Naive B cell (primary cell): Measurements from ENCODE around the gene TECRL. TPM values are rescaled to one million over a fixed set of nuclear protein-coding genes. Genes with fewer than 3 reads are reported as not detected.
A peak's percentile ranks its signal among the peaks of the same experiment; 100 is the strongest.

ENCODE experiments used
- ATAC-seq, 2 donors: fragments of 150-1000 bp; cut with Tn5 transposase; 2 replicates each; pipeline ENCODE4 v1.10.0; 2021; ENCODE audit warnings: low read depth in 2 of 2, mild to moderate bottlenecking in 2 of 2, moderate library complexity in 2 of 2
- DNase-seq: peaks from one replicate; pipeline ENCODE4 v3.0.0; 2022
- H3K27ac Mint-ChIP-seq, 6 donors: one replicate each; pipeline ENCODE4 v1.8.0; 2020 to 2022; ENCODE audit warnings: mild to moderate bottlenecking in 6 of 6, mixed read lengths in 6 of 6, moderate library complexity in 5 of 6, inconsistent platforms in 2 of 6
- H3K27me3 Mint-ChIP-seq, 3 donors: one replicate each; pipeline ENCODE4 v1.8.0; 2021 to 2022; ENCODE audit warnings: mixed read lengths in 3 of 3, mild to moderate bottlenecking in 1 of 3
- H3K36me3 Mint-ChIP-seq, 2 donors: one replicate each; pipeline ENCODE4 v1.8.0; 2020 to 2022; ENCODE audit warnings: mixed read lengths in 2 of 2, inconsistent platforms in 1 of 2, mild to moderate bottlenecking in 1 of 2
- H3K4me1 Mint-ChIP-seq, 3 donors: one replicate each; pipeline ENCODE4 v1.8.0; 2020 to 2022; ENCODE audit warnings: mixed read lengths in 3 of 3, inconsistent platforms in 1 of 3, mild to moderate bottlenecking in 1 of 3, moderate library complexity in 1 of 3
- H3K4me3 Mint-ChIP-seq, 8 donors: one replicate each; pipeline ENCODE4 v1.8.0; 2020 to 2022; ENCODE audit warnings: mild to moderate bottlenecking in 8 of 8, mixed read lengths in 8 of 8, moderate library complexity in 8 of 8, inconsistent platforms in 2 of 8
- H3K9me3 Mint-ChIP-seq, 7 donors: one replicate each; pipeline ENCODE4 v1.8.0; 2020 to 2022; ENCODE audit warnings: mixed read lengths in 7 of 7, mild to moderate bottlenecking in 5 of 7, inconsistent platforms in 2 of 7, moderate library complexity in 1 of 7
- polyA plus RNA-seq, 6 donors: library from polyadenylated mRNA; unstranded; fragments of 300-500 nt; fragmentation: Illumina TruSeq; gene quantifications; one replicate each; pipeline ENCODE4 v1.2.3, GENCODE V29; 2021; ENCODE audit warnings: low read depth in 6 of 6

The TECRL gene
- polyA plus RNA-seq, 6 donors from 2014 or later: not detected

DNA sequence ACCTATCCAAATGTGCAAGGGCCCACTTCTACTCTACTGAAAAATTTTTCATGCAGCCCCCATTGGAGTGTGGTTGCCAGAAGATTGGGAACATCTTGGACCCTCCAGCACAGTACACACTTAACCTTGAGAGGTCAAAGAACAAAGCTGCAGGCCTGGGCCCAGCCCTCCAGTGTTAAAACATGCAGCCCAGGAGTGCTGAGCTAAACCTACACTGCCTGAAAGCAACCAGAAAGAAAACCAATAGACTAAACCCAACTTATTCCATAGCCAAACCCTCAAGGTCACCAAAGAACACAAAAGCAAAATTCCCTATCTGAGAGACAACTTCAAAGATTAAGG is 47.9 kb downstream of the TECRL start:
- Mint-ChIP-seq H3K27ac (no peak overlapping the region), H3K4me3 (no peak overlapping the region)
- no peak for DNase-seq

GRCh38 chr4:64360664-64361398 is 48.4 kb downstream of the TECRL start:
- Mint-ChIP-seq H3K27ac (no peak overlapping the region), H3K4me1 (no peaks in the 10 kb centered on the region), H3K36me3 (no peaks in the 10 kb centered on the region), H3K9me3 (peaks cover 0 to 21% (median 5%) of the 10 kb centered on the region in 7 donors), H3K27me3 (no peaks in the 10 kb centered on the region), H3K4me3 (no peak overlapping the region)
- DNase-seq (no peak), ATAC-seq (no peak)

More for the DNA sequence above, 47.9 kb downstream of the TECRL start:
- Mint-ChIP-seq H3K27me3 (no peaks in the 10 kb centered on the region), H3K36me3 (no peaks in the 10 kb centered on the region), H3K9me3 (peaks cover 0 to 26% (median 8%) of the 10 kb centered on the region in 7 donors), H3K4me1 (no peaks in the 10 kb centered on the region)
- no peak for ATAC-seq

GRCh38 chr4:64359489-64359888 is 49.8 kb downstream of the TECRL start:
- no peak overlapping the region for H3K4me3 Mint-ChIP-seq
- H3K36me3 Mint-ChIP-seq: no peaks in the 10 kb centered on the region
- H3K27me3 Mint-ChIP-seq: no peaks in the 10 kb centered on the region
- no peak overlapping the region for H3K27ac Mint-ChIP-seq
- H3K9me3 Mint-ChIP-seq: peaks cover 0 to 8% (median 5%) of the 10 kb centered on the region in 7 donors
- DNase-seq: no peak
- no peak for ATAC-seq
- no peaks in the 10 kb centered on the region for H3K4me1 Mint-ChIP-seq

- H3K9me3 Mint-ChIP-seq: peaks cover 0 to 3% (median 0%) of the 10 kb centered on the region in 7 donors
- no peaks in the 10 kb centered on the region for H3K36me3 Mint-ChIP-seq
- no peak for ATAC-seq
These were observed 55.3 kb downstream of the TECRL start for GRCh38 chr4:64353904-64354303.

DNA sequence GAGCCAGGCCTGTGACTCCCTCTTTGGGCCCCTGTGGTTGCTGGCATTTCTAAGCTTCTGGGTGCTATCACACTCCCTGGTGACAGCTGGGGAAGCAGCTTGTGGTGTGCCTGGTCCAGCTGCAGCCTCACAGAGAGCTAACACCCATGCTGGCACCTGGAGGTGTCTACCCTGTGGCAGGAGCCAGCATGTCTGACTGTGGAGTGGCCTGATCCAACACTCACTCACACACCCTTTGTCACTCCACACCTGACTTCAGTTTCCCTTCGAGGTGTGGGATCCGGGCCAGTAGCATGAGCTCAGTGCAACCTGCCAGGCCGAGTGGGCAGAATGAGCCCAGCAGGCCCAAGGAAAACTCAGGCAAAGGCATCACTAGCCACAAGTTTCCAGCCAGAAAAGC is 67.5 kb downstream of the TECRL start:
- ATAC-seq: no peak
- no peaks in the 10 kb centered on the region for H3K27me3 Mint-ChIP-seq
- no peaks in the 10 kb centered on the region for H3K36me3 Mint-ChIP-seq
- H3K9me3 Mint-ChIP-seq: peaks cover 0 to 2% (median 0%) of the 10 kb centered on the region in 7 donors
- H3K4me1 Mint-ChIP-seq: no peaks in the 10 kb centered on the region
- H3K4me3 Mint-ChIP-seq: no peak overlapping the region
- DNase-seq: no peak
- no peak overlapping the region for H3K27ac Mint-ChIP-seq

More at GRCh38 chr4:64353904-64354303, 55.3 kb downstream of the TECRL start:
- Mint-ChIP-seq H3K27ac (no peak overlapping the region), H3K27me3 (no peaks in the 10 kb centered on the region), H3K4me3 (no peak overlapping the region), H3K4me1 (no peaks in the 10 kb centered on the region)
- no peak for DNase-seq

DNA sequence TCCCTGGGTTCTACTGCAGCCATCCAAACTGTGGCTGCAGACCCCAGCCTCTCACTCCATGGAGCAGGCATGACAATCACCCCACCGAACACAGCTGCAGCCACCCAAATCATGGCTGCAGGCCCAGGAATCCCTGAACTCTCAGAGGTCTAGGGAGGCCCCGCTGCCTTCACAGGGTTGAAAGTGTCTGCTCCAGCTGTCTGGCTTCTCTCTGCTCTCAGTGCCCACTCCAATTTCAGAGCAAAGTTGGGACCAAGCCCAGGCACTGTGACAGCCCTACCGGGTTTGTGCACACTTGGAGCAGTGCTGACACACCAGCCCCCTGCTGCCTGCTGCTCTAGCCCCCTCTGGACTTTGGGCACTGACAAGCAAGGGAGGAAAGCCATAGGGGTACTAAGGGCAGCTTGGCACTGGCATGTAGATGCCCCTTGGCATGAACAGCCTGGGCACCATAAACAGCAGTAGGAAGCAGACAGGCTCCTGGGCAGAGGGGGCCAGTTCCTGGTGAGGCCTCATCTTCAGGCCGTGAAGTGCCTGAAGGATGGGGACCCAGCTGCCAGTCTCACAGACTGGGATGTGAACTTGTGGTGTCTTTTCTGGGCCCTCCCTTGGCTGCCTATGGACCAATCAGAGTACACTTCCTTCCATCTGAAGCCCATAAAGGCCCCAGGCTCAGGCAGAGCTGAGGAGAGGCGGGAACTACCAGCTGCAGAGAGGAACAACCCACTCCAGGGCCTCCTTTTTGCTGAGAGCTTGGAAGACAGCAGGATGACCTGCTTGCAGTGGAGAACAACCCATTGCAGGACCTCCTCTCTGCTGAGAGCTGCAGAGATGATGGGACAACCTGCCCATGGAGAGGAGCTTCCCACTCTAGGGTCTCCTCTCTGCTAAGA is 68.8 kb downstream of the TECRL start:
- ATAC-seq: no peak
- no peak for DNase-seq
- H3K27me3 Mint-ChIP-seq: no peaks in the 10 kb centered on the region
- H3K36me3 Mint-ChIP-seq: no peaks in the 10 kb centered on the region
- H3K4me1 Mint-ChIP-seq: no peaks in the 10 kb centered on the region
- peaks cover 0 to 2% (median 0%) of the 10 kb centered on the region in 7 donors for H3K9me3 Mint-ChIP-seq
- H3K4me3 Mint-ChIP-seq: no peak overlapping the region
- H3K27ac Mint-ChIP-seq: no peak overlapping the region

GRCh38 chr4:64334964-64335363 is 74.3 kb downstream of the TECRL start:
- Mint-ChIP-seq H3K27me3 (no peaks in the 10 kb centered on the region), H3K9me3 (peaks cover 0 to 5% (median 0%) of the 10 kb centered on the region in 7 donors), H3K36me3 (no peaks in the 10 kb centered on the region), H3K27ac (no peak overlapping the region), H3K4me3 (no peak overlapping the region), H3K4me1 (no peaks in the 10 kb centered on the region)
- no peak for ATAC-seq
- no peak for DNase-seq

- Mint-ChIP-seq H3K27ac (no peak overlapping the region), H3K36me3 (no peaks in the 10 kb centered on the region), H3K4me3 (no peak overlapping the region), H3K4me1 (no peaks in the 10 kb centered on the region), H3K9me3 (peaks cover 0 to 8% (median 2%) of the 10 kb centered on the region in 7 donors), H3K27me3 (no peaks in the 10 kb centered on the region)
- ATAC-seq (no peak), DNase-seq (no peak)
These were observed 79.1 kb downstream of the TECRL start for GRCh38 chr4:64330143-64330542.

DNA sequence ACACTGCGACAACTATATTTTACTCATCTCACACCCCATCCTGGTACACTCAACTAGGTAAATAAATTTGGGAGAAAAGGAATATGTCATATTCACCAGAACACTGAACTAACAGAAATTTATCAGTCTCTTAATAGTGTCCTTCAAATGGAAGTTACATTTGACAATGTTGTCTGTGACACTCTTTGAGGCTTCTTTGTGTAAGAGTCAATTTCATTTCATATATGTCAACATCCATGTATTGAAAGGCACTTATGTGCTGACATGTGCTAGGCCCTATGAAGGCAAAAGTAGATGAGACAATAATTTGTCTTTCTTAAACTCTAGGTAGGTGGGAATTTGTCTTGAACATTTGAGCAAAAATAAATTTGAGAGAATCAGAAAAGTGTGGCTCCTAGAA is 82.0 kb downstream of the TECRL start:
- Mint-ChIP-seq H3K4me3 (no peak overlapping the region), H3K27ac (no peak overlapping the region), H3K9me3 (peaks cover 0 to 13% (median 3%) of the 10 kb centered on the region in 7 donors), H3K4me1 (no peaks in the 10 kb centered on the region), H3K36me3 (no peaks in the 10 kb centered on the region), H3K27me3 (no peaks in the 10 kb centered on the region)
- no peak for ATAC-seq
- DNase-seq: no peak

DNA sequence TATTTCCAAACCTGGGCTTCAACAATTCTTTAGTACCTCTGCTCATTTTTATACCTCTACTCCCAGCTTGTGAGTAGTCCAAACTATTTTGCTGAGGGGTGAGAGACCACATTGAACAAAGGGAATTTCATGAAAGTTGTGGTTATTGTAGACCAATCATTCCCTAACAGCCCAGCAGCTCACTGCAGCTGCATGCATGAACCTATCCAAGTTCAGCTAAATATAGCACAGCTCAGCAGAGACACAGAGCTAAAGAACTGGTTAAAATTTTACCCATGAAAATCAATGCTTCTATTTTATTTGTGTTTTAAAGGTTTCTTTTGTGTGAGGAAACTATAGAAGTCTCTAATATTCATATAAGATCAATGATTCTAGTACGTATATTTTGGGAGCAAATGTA is 82.7 kb downstream of the TECRL start:
- Mint-ChIP-seq H3K9me3 (peaks cover 0 to 13% (median 3%) of the 10 kb centered on the region in 7 donors), H3K4me3 (no peak overlapping the region), H3K4me1 (no peaks in the 10 kb centered on the region), H3K27me3 (no peaks in the 10 kb centered on the region), H3K36me3 (no peaks in the 10 kb centered on the region), H3K27ac (no peak overlapping the region)
- ATAC-seq (no peak), DNase-seq (no peak)

GRCh38 chr4:64306255-64306565 is 103.0 kb downstream of the TECRL start:
- Mint-ChIP-seq H3K4me1 (no peaks in the 10 kb centered on the region), H3K36me3 (no peaks in the 10 kb centered on the region), H3K27me3 (no peaks in the 10 kb centered on the region), H3K27ac (no peak overlapping the region), H3K4me3 (peak overlapping the region in 1 of 8 donors; percentile 10), H3K9me3 (peaks cover 0 to 16% (median 3%) of the 10 kb centered on the region in 7 donors)
- ATAC-seq (no peak), DNase-seq (no peak)

- no peak for DNase-seq
These were observed 103.5 kb downstream of the TECRL start for GRCh38 chr4:64305565-64306254.

DNA sequence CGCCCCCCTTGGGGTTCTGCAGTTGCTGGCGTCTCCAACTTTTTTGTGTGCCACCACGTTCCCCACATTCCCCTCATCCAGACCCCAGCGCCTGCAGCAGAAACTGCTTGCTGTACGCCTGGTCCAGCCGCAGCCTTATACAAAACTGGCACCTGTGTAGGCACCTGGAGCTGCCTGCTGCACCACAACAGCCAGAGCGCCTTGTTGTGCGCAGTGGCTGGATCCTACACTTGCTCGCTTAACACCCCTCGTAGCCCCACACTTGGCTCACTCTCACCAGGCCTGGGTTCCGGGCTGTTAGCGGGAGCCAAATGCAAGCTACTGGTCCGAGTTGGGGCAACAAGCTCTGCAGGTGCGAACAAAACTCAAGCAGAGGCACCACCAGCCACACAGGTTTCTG is 136.8 kb downstream of the TECRL start:
- Mint-ChIP-seq H3K27me3 (no peaks in the 10 kb centered on the region), H3K36me3 (no peaks in the 10 kb centered on the region), H3K9me3 (peaks cover 0 to 6% (median 2%) of the 10 kb centered on the region in 7 donors), H3K4me1 (no peaks in the 10 kb centered on the region), H3K4me3 (no peak overlapping the region), H3K27ac (no peak overlapping the region)
- DNase-seq (no peak), ATAC-seq (no peak)

More at GRCh38 chr4:64305565-64306254, 103.5 kb downstream of the TECRL start:
- no peaks in the 10 kb centered on the region for H3K27me3 Mint-ChIP-seq
- ATAC-seq: no peak
- H3K27ac Mint-ChIP-seq: no peak overlapping the region
- H3K36me3 Mint-ChIP-seq: no peaks in the 10 kb centered on the region
- H3K4me3 Mint-ChIP-seq: no peak overlapping the region
- no peaks in the 10 kb centered on the region for H3K4me1 Mint-ChIP-seq
- peaks cover 0 to 16% (median 3%) of the 10 kb centered on the region in 7 donors for H3K9me3 Mint-ChIP-seq
